Epithelial cell of esophagus (primary cell): ENCODE data around the gene ASPHD2.
A peak's percentile ranks its signal among the peaks of the same experiment; 100 is the strongest.

ENCODE experiments used
- DNase-seq: peaks from one replicate; pipeline ENCODE4 v3.0.0; 2010; ENCODE audit warnings: low read depth
- H3K4me3 ChIP-seq: 2 replicates; pipeline ENCODE4 v1.5.1; 2011; ENCODE audit warnings: mild to moderate bottlenecking, low read length, control low read depth
- CTCF ChIP-seq: IDR thresholded peaks from 2 replicates; pipeline ENCODE4 v1.5.1; 2011; ENCODE audit warnings: low read depth, mild to moderate bottlenecking, low read length, control low read depth, inconsistent platforms; ENCODE audit not compliant: insufficient read depth; ENCODE audit errors: missing control alignments

Gene ASPHD2

GRCh38 chr22:26391091-26391490 lies 38.0 kb upstream of the ASPHD2 start:
- no peak for TF ChIP-seq CTCF
- no peak for DNase-seq
- H3K4me3 ChIP-seq, result no peak overlapping the region

DNA sequence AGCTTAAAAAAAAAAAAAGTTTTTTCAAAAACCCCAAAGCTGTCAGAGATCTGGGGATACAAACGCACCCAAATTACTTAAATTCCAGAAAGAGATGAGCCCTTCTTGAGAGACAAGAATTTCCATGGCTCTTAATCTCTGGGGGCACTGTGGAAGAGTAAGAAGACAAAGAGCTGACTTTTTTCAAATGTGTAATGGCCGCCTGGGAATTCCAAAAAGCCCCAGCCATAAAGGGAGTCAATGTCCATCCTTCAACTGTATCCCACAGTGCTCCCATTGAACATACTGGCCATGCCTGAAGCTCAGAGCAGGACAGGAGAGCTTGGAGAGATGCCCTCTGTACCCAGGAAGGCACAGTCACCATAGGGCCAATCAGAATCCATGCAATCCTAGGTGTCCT lies 37.4 kb upstream of the ASPHD2 start:
- H3K4me3 ChIP-seq, result no peak overlapping the region
- no peak for TF ChIP-seq CTCF
- no peak for DNase-seq

- no peak for DNase-seq
- TF ChIP-seq CTCF, result peak; percentile 6
- H3K4me3 ChIP-seq, result no peak overlapping the region
Observed at GRCh38 chr22:26393929-26394328, 35.1 kb upstream of the ASPHD2 start.

- no peak for TF ChIP-seq CTCF
- no peak for DNase-seq
- no peak overlapping the region for H3K4me3 ChIP-seq
Observed at GRCh38 chr22:26394777-26395176, 34.3 kb upstream of the ASPHD2 start.

GRCh38 chr22:26395926-26396325 lies 33.1 kb upstream of the ASPHD2 start:
- no peak for TF ChIP-seq CTCF
- H3K4me3 ChIP-seq, result no peak overlapping the region
- DNase-seq, result no peak

DNA sequence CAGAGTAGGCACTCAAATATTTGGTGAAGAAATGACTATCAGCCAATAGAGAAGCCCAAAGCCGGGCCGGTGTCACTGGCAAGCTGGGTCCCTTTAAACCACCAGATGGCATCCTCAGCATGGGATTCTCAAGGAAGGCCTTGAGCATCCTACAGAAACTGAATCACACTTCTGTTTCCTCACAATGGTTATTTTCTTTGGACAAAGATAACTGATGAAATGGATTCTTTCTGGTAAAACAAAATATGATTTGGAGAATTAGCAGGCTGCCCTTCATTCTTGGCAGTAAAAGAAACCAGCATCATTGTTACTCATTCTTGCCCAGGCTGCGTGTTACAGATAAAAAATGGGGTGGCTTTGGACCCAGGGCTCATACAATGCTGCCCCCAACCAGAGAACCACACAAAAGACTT lies 30.3 kb upstream of the ASPHD2 start:
- no peak overlapping the region for H3K4me3 ChIP-seq
- TF ChIP-seq CTCF, result peak; percentile 85
- peak; percentile 83 for DNase-seq

- TF ChIP-seq CTCF, result no peak
- H3K4me3 ChIP-seq, result no peak overlapping the region
- DNase-seq, result no peak
Observed at GRCh38 chr22:26399289-26399688, 29.8 kb upstream of the ASPHD2 start.
